Right kidney (tissue), 1 donor: Measurements from ENCODE around the gene JARID2.
"Not testable (repeated sequence)": the region's sequence is repeated elsewhere in the genome, so short reads cannot be mapped to it uniquely, and the experiment has no call there.

Source experiments
- DNase-seq: peaks from one replicate; pipeline ENCODE4 v3.0.0-alpha.2; 2016

JARID2 gene

DNA sequence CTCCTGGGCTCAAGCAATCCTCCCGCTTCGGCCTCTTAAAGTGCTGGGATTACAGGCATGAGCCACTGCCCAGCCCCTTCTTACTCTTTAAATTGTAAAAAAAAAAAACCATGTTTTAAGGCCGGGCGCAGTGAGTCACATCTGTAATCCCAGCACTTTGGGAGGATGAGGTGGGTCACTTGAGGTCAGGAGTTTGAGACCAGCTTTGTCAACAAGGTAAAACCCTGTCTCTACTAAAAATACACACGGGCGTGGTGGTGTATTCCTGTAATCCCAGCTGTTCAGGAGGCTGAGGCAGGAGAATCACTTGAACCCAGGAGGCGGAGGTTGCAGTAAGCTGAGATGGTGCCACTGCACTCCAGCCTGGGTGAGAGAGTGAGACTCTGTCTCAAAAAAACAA, 43.6 kb downstream of the JARID2 start:
- not testable (repeated sequence) for DNase-seq

- no peak for DNase-seq
Measured at GRCh38 chr6:15290067-15290680, 44.3 kb downstream of the JARID2 start.

- DNase-seq = no peak
Measured at GRCh38 chr6:15290962-15291704, 45.3 kb downstream of the JARID2 start.

- DNase-seq = no peak
Measured at GRCh38 chr6:15292721-15293302, 46.9 kb downstream of the JARID2 start.

DNA sequence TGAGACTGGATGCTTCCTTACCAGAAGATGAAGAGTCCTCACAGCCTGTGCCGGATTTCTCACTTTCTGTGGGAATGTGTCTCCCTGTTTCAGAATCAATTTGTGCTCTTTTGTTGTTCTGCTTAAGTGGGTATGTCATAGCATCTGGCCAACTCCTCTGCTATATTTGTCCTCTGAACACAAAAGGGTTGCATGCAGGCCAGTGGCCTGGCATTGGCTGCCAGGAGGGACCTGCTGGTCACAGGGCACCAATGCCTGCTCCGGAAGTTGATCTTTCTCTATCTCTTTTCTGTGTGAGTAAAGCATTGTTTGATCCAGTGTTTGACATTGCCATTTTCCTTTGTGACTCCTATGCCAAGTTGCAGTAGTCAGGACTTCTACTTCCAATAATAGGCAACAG, 47.8 kb downstream of the JARID2 start:
- DNase-seq = no peak

DNA sequence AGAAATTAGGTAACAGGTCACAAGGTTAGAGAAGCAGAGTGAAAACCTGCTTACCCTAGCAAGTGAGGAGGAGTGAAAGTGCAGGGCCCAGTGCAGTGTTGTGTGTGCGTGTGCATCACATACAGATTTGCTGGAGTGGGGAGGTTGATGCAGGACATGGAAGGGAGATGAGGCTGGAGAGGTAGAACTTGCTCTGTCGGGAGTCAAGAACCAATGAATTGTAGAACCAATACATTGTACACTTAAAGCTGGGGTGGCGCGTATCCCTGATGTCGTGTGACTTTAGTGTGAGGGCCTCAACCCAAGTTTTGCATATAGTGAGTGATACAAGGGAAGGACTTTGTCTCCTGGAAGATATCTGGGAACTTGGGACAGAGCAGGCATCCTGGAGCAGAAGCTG, 48.6 kb downstream of the JARID2 start:
- DNase-seq = no peak

- no peak for DNase-seq
Measured at GRCh38 chr6:15296249-15296648, 50.4 kb downstream of the JARID2 start.

GRCh38 chr6:15296735-15297134, 50.9 kb downstream of the JARID2 start:
- no peak for DNase-seq

GRCh38 chr6:15297167-15297566, 51.3 kb downstream of the JARID2 start:
- not testable (repeated sequence) for DNase-seq

DNA sequence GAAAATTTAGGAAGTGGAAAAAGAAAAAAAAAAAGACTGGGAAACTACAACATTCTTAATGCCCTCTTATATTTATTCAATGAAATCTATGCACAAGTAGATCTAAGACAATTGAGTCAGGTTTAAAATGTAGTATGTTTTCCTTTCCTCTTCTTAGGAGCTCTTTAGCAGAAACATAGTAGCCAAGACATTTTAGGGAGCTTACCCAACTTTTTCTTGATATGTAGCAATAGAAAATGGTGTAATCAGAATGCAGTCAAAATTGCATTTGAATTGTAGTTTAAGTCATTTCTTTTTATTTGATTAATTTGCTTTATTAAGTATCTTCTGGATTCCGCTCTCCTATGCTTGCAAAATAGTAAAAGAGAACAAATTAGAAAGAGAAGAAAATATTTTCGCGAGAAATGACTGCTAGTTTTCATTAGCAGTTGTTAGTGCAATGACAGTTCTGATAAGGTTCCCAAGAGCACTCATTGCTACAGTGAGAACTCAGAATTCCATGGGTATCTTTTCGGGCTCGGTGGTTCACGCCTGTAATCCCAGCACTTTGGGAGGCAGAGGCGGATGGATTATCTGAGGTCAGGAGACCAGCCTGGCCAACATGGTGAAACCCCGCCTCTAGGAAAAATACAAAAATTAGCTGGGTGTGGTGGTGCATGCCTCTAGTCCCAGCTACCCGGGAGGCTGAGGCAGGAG, 52.2 kb downstream of the JARID2 start:
- DNase-seq = no peak

DNA sequence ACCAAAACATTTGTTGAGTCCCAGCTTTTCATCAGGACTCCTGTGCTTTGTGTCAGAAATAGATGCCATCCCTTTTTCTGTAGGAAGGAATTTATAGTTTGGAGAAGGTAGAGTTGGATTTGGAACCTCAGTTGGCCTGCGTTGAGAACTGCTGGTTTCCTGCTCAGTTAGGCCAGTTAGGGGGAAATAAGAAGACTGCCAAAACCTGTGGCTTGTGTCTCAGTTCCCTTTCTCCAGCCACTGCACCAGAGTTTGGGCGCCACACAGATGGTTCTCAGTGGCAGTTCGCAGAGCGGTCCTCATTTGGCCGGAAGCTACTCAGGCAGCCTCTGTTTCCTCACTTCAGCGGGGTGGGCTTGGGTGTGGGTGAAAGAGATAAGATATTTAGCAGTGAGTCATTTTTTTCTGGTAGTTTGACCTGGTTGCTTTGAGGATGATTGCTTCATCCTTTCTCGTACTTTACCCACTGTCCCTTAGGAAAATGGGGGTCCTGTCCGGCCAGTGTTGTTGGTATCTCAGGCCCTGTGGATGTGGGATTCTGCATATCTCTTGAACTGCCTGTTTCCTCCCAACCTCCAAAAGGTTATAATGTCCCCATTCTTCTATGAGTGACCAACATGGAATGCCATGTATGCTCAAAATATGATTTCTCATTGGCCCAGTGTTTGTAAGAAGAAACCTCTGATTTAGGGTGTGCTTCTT, 53.7 kb downstream of the JARID2 start:
- no peak for DNase-seq

GRCh38 chr6:15301179-15302006, 55.5 kb downstream of the JARID2 start:
- no peak for DNase-seq

GRCh38 chr6:15303162-15303919, 57.5 kb downstream of the JARID2 start:
- DNase-seq = no peak

GRCh38 chr6:15303920-15304291, 58.0 kb downstream of the JARID2 start:
- no peak for DNase-seq

DNA sequence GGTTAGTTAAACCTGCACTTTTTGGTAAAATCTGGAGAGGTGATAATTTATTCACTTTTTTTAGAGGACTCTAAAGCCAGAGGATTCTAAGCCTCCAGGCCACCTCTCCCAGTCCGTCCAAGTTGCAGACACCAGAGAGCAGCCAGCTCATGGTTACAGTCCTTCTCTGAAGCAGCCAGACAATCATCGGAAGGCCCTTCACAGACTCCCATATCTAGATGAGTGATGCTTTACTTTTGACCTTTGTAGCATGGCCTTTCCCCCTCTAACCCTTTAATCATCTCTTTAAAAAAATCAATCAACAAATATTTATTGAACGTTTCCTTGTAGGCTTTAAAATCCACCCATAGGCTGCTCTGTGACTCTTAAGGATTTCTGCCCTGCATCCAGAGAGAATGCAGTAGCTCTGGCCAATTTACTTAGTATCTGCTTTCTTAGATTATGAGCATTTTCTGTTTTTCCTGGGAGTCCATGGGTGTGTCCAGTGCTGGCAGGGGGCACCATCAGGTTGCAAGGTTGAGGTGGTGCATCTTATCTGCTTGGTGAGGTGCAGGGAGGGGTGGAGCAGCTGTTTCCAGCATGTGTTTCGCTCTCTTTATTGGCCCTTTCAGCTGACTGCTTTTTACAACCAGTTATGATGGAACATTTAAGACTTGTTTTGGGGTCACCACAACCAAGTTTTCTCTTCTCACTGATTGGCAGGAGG, 58.6 kb downstream of the JARID2 start:
- no peak for DNase-seq

DNA sequence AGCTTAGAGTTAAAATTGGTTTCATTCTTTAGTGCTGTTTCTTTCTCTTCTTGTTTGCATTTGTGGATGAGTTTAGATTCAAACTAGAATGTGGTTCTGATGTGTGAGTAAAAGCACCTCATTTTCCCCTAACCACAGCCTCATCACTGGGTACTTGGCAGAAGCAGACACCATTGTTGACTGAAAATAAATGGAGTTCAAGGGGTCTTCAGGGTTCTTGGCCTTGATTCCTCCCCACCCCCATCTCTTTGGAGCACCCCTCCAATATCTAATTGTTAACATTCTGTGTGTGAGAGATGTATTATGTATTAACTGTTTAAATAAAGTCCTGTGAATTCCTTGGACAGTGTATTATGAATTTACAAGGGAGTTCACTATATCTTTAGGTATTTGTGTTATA, 59.6 kb downstream of the JARID2 start:
- no peak for DNase-seq

DNA sequence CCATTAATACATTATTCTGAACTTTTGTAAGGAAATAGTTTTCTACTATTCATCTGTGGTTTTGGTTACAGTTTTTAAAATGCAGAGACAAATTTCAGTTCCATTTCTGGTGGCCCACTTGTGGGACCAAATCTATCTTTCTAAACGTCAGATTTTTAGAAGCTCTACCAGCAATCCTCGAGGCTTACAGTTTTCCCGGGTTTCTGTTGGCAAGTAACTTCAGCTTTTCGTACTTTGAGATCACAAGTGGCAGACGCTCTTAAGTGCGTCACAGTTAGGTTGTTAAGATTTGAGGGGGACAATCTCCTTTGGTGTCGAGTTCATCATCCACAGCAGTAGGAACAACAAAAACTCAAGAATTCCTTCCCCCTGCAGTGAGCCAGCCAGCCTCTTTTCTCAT, 60.0 kb downstream of the JARID2 start:
- DNase-seq = no peak

- no peak for DNase-seq
Measured at GRCh38 chr6:15308435-15309213, 62.8 kb downstream of the JARID2 start.

- DNase-seq = no peak
Measured at GRCh38 chr6:15309611-15310283, 63.9 kb downstream of the JARID2 start.
